PC-3 (cell line): ENCODE data around the gene ATP10A. TPM values are rescaled to one million over a fixed set of nuclear protein-coding genes. Genes with fewer than 3 reads are reported as not detected.

ENCODE experiments used
- ATAC-seq: fragments of 200-7000 bp; cut with Tn5 transposase; 2 replicates; pipeline ENCODE4 v1.9.1; 2020; ENCODE audit warnings: mild to moderate bottlenecking, moderate library complexity
- BruUV-seq: library from RNA; stranded (reverse); fragments of 400-500 nt; replicated peaks from 2 replicates; lab custom pipeline; 2021; lab: Mats Ljungman, UMichigan
- CTCF ChIA-PET: fragments of 300-600 bp; sonication (Branson Sonifier 250); formaldehyde crosslinking; loops from one replicate; lab custom pipeline; 2022; ENCODE audit warnings: antibody characterized with exemption; lab: Charles Lee
- POLR2A ChIA-PET: fragments of 300-600 bp; sonication (Branson Sonifier 250); formaldehyde crosslinking; loops from one replicate; lab custom pipeline; 2022; ENCODE audit warnings: antibody characterized with exemption; ENCODE audit not compliant: unreplicated experiment; lab: Charles Lee
- DNase-seq: peaks from one replicate; pipeline ENCODE4 v3.0.0-alpha.2; 2015
- H2AFZ ChIP-seq: fragments of 300-600 bp; sonication (generic); 2 replicates; pipeline ENCODE4 v1.6.0; 2016; ENCODE audit warnings: antibody characterized with exemption, low read length
- H3F3A ChIP-seq: fragments of 300-600 bp; sonication (generic); one replicate; pipeline ENCODE4 v1.6.0; 2017; ENCODE audit warnings: antibody characterized with exemption, low read length, control low read depth, mild to moderate bottlenecking; ENCODE audit not compliant: unreplicated experiment
- H3K27ac ChIP-seq: fragments of 300-600 bp; sonication (generic); 2 replicates; pipeline ENCODE4 v1.5.1; 2016; ENCODE audit warnings: mild to moderate bottlenecking, low read length
- H3K27me3 ChIP-seq: fragments of 300-600 bp; sonication (generic); 2 replicates; pipeline ENCODE4 v1.6.1; 2016; ENCODE audit warnings: low read length, mixed read lengths
- H3K36me3 ChIP-seq: fragments of 300-600 bp; sonication (generic); 2 replicates; pipeline ENCODE4 v1.6.1; 2016; ENCODE audit warnings: low read depth, mixed run types, low read length, mixed read lengths
- H3K4me1 ChIP-seq: fragments of 300-600 bp; sonication (generic); 2 replicates; pipeline ENCODE4 v1.5.1; 2016; ENCODE audit warnings: low read length; ENCODE audit not compliant: insufficient read depth
- H3K4me2 ChIP-seq: fragments of 300-600 bp; sonication (generic); 2 replicates; pipeline ENCODE4 v1.6.0; 2016; ENCODE audit warnings: low read length
- H3K4me3 ChIP-seq: fragments of 300-600 bp; sonication (generic); 2 replicates; pipeline ENCODE4 v1.5.1; 2016; ENCODE audit warnings: mild to moderate bottlenecking, low read length, mixed read lengths
- H3K79me2 ChIP-seq: fragments of 300-600 bp; sonication (generic); 2 replicates; pipeline ENCODE4 v1.6.1; 2017; ENCODE audit warnings: low read length, mixed read lengths
- H3K9ac ChIP-seq: fragments of 300-600 bp; sonication (generic); 2 replicates; pipeline ENCODE4 v1.6.0; 2016; ENCODE audit warnings: mild to moderate bottlenecking, low read length
- H3K9me2 ChIP-seq: fragments of 300-600 bp; sonication (generic); replicated peaks from 2 replicates; pipeline ENCODE4 v1.6.1; 2016; ENCODE audit warnings: mixed run types, low read length, mixed read lengths
- H3K9me3 ChIP-seq: fragments of 300-600 bp; sonication (generic); 2 replicates; pipeline ENCODE4 v1.6.1; 2016; ENCODE audit warnings: low read length, mixed read lengths
- H4K20me1 ChIP-seq: fragments of 300-600 bp; sonication (generic); 2 replicates; pipeline ENCODE4 v1.6.1; 2016; ENCODE audit warnings: low read length, mixed read lengths
- CTCF ChIP-seq: fragments of 300-600 bp; sonication (generic); conservative IDR thresholded peaks from 2 replicates; pipeline ENCODE4 v1.5.1; 2017; ENCODE audit warnings: antibody characterized with exemption, low read depth, mild to moderate bottlenecking, low read length
- EZH2 ChIP-seq: fragments of 300-600 bp; sonication (generic); IDR thresholded peaks from one replicate; pipeline ENCODE4 v1.6.1; 2017; ENCODE audit warnings: antibody characterized with exemption, mild to moderate bottlenecking, low read length; ENCODE audit not compliant: unreplicated experiment
- EZH2phosphoT487 ChIP-seq: fragments of 300-600 bp; sonication (generic); IDR thresholded peaks from 2 replicates; pipeline ENCODE4 v1.6.1; 2018; ENCODE audit warnings: mild to moderate bottlenecking, antibody characterized with exemption, low read length, borderline replicate concordance
- intact Hi-C: fragments of 100-400 bp; cut with micrococcal nuclease; formaldehyde crosslinking; loops from 2 replicates; pipeline ENCODE4 v1.9.0; 2023
- total RNA-seq: library from RNA; depleted of rRNA; stranded (reverse); fragments of >200 nt; gene quantifications from 2 replicates; pipeline ENCODE4 v1.2.3, GENCODE V29; 2014

The ATP10A gene
- total RNA-seq, 1 experiment from 2014 or later, result 2.6 TPM

- H3K4me2 ChIP-seq, result no peak overlapping the region
- H4K20me1 ChIP-seq, result no peaks in the 10 kb centered on the region
- DNase-seq (no peak), ATAC-seq (no peak)
- no peak overlapping the region for H3K27ac ChIP-seq
- POLR2A ChIA-PET, result no interaction called here
- H3K9me3 ChIP-seq, result no peaks in the 10 kb centered on the region
- TF ChIP-seq EZH2phosphoT487 (no peak), EZH2 (no peak), CTCF (no peak)
- H2AFZ ChIP-seq, result no peak overlapping the region
- H3K4me3 ChIP-seq, result no peak overlapping the region
- no TSS peak for BruUV-seq
- H3K79me2 ChIP-seq, result no peaks in the 10 kb centered on the region
- no peaks in the 10 kb centered on the region for H3K9me2 ChIP-seq
- no peak overlapping the region for H3K9ac ChIP-seq
- no peaks in the 10 kb centered on the region for H3F3A ChIP-seq
- intact Hi-C loops, result loop anchor here (10.0 kb wide), 1 partner anchor 83 kb away; no protein-coding TSS in a partner anchor
- CTCF ChIA-PET, result no interaction called here
- no peaks in the 10 kb centered on the region for H3K27me3 ChIP-seq
- peaks cover 12% of the 10 kb centered on the region; the same call in 1 of the 2 replicates for H3K4me1 ChIP-seq
- no peaks in the 10 kb centered on the region for H3K36me3 ChIP-seq
Observed at GRCh38 chr15:25771338-25771706, 91.8 kb downstream of the ATP10A start.

GRCh38 chr15:25770618-25771337, 92.3 kb downstream of the ATP10A start:
- ATAC-seq, result no peak

More at GRCh38 chr15:25770618-25771337, 92.3 kb downstream of the ATP10A start:
- POLR2A ChIA-PET, result no interaction called here
- Histone ChIP-seq H3K27ac (no peak overlapping the region), H3K9me3 (no peaks in the 10 kb centered on the region), H4K20me1 (no peaks in the 10 kb centered on the region), H2AFZ (no peak overlapping the region), H3K36me3 (no peaks in the 10 kb centered on the region), H3K4me1 (peaks cover 10% of the 10 kb centered on the region; the same call in 1 of the 2 replicates), H3K79me2 (no peaks in the 10 kb centered on the region), H3K27me3 (no peaks in the 10 kb centered on the region), H3K9me2 (no peaks in the 10 kb centered on the region), H3K9ac (no peak overlapping the region), H3K4me3 (no peak overlapping the region), H3F3A (no peaks in the 10 kb centered on the region), H3K4me2 (no peak overlapping the region)
- TF ChIP-seq CTCF, result no peak
- no peak for TF ChIP-seq EZH2phosphoT487
- TF ChIP-seq EZH2, result no peak
- CTCF ChIA-PET, result no interaction called here
- BruUV-seq, result no TSS peak
- intact Hi-C loops, result loop anchor here (10.0 kb wide), 1 partner anchor 84 kb away; no protein-coding TSS in a partner anchor
- DNase-seq, result no peak
